HL-60 (cell line): Measurements from ENCODE around the gene MED9.

Experiments used
- CTCF ChIP-seq: IDR thresholded peaks from one replicate; pipeline ENCODE4 v1.5.1; 2011; ENCODE audit warnings: low read length, control low read depth, inconsistent platforms; ENCODE audit not compliant: insufficient read depth
- GABPA ChIP-seq: IDR thresholded peaks from 2 replicates; pipeline ENCODE4 v1.6.1; 2012; ENCODE audit warnings: low read depth
- POLR2AphosphoS5 ChIP-seq: IDR thresholded peaks from 2 replicates; pipeline ENCODE4 v1.6.1; 2012; ENCODE audit warnings: low read depth
- REST ChIP-seq: IDR thresholded peaks from 2 replicates; pipeline ENCODE4 v1.6.1; 2012; ENCODE audit warnings: low read depth; ENCODE audit not compliant: insufficient replicate concordance

DNA sequence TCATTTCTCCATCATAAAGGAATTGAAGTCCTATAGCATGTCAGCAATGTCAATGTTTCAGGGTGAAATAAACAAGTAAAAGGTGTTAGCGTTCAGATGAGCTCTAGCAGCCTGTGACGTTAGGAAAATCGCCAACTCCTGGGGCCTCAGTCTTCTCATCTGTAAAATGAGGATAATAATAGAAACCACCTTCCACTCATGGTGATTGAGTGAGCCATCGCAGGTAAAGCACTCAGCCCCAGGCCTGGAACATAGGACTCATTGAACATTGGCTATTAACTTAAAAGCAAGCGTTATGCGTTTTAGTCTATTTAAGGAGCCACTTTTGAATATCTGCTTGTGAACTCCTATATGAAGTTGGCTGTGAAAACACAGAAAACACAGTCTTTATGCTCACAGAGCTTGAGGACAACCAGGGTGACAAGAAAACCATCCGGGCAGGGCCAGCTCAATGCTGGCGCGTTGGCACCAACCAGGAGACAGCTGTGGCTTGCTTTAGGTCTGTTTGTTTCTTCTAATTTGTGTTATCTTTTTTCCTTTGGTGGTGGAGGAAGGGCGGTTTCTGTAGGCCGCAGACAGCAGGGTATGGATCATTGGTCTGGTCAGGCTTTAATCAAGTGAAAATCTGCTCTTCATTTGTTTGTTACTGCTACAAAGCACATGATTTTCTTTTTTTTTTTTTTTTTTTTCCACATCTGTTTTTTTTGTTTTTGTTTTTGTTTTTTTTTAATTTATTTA is 35.7 kb upstream of the MED9 start:
- TF ChIP-seq CTCF (no peak), POLR2AphosphoS5 (no peak), GABPA (no peak), REST (no peak)
